ENCODE data around the gene METTL26. TPM values are rescaled to one million over a fixed set of nuclear protein-coding genes. Genes with fewer than 3 reads are reported as not detected.

METTL26 gene
- total and polyA plus RNA-seq, 2 of the 8 experiments (the other 6 are each of a cell fraction or from before 2014, with no cell fraction given): 100 to 186 TPM

DNA sequence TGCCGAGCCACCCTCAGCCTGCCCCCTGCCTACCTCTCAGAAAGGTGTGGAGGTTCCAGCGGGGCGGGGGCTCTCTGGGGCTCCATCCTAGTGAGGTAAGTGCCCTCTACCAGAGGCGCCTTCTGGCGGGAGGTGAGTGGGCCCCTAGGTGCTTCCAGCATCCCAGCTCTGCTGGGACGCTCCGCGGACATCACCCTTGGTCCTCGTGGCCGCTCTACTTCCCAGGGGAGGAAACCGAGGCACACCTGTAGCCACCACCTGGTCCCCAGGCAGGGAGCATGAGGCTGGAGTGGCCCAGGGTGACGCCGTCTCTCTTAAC, 6.9 kb upstream of the METTL26 start:
- peak overlapping the region; percentile 54 for H4K91ac ChIP-seq (replicated peaks; ENCODE audit: insufficient read length, low read length)
- H3K23ac ChIP-seq (ENCODE audit: insufficient read length): no peak overlapping the region
- no peak overlapping the region for H3K4ac ChIP-seq (replicated peaks; ENCODE audit: insufficient read length, low read depth, low read length)
- no peak overlapping the region for H3K56ac ChIP-seq (replicated peaks; ENCODE audit: insufficient read length, low read depth, low read length)
- no peak overlapping the region for H2AK5ac ChIP-seq (ENCODE audit: low read depth, low read length)
- POLR2A ChIA-PET (ENCODE audit: partially characterized antibody): interaction anchor here (0.9 to 1.4 kb wide), 3 partner anchors 10 to 41 kb away, joined by 3 to 4 read pairs (median 3); partner anchors contain the start of gene JMJD8
- H3K9me3 ChIP-seq (ENCODE audit: insufficient read depth in 2 of 2, low read depth in 1 of 2, low read length in 1 of 2): no peaks in the 10 kb centered on the region
- H3K4me2 ChIP-seq (ENCODE audit: insufficient read depth in 1 of 2, low read depth in 2 of 2, low read length in 2 of 2): peak overlapping the region; percentile 56 to 80
- H3K9ac ChIP-seq (replicated peaks in 1 of 4; ENCODE audit: extremely low read depth in 1 of 4, low read depth in 3 of 4, low read length in 3 of 4): no peak overlapping the region
- no peak for DNase-seq (ENCODE audit: low read depth in 1 of 2, low spot score in 2 of 2)
- H2BK5ac ChIP-seq (ENCODE audit: low read depth, low read length): no peak overlapping the region
- peaks cover 8% of the 10 kb centered on the region; the same call in 1 of the 2 replicates for H3K23me2 ChIP-seq (ENCODE audit: low read depth, low read length)
- peaks cover 0 to 21% (median 15%) of the 10 kb centered on the region in 4 experiments; a peak in 6 of 7 replicates for H3K4me1 ChIP-seq (replicated peaks in 1 of 4; ENCODE audit: control insufficient read depth in 3 of 4, insufficient read depth in 4 of 4, low read length in 3 of 4)
- H4K20me1 ChIP-seq (replicated peaks in 1 of 2; ENCODE audit: control insufficient read depth in 1 of 2, insufficient read depth in 2 of 2, low read length in 2 of 2): peaks cover 0 to 7% of the 10 kb centered on the region in 2 experiments
- H2BK15ac ChIP-seq (ENCODE audit: low read length): no peak overlapping the region
- H3K14ac ChIP-seq (ENCODE audit: insufficient read length): no peak overlapping the region
- H3K4me3 ChIP-seq (ENCODE audit: extremely low read depth in 1 of 4, insufficient read depth in 2 of 4, low read depth in 3 of 4, low read length in 4 of 4): peak overlapping the region in 2 of 4 experiments; percentile 51 to 88; a peak in 5 of 8 replicates
- peaks cover 0 to 5% (median 1%) of the 10 kb centered on the region in 4 experiments; a peak in 2 of 7 replicates for H3K27me3 ChIP-seq (replicated peaks in 1 of 4; ENCODE audit: control insufficient read depth in 3 of 4, extremely low read depth in 1 of 4, insufficient read depth in 3 of 4, low read length in 3 of 4)
- H4K5ac ChIP-seq (ENCODE audit: insufficient read length, low read depth, low read length): no peak overlapping the region
- H2BK12ac ChIP-seq (ENCODE audit: low read depth, low read length): no peak overlapping the region
- no peak for FAIRE-seq
- H2AFZ ChIP-seq (ENCODE audit: low read length): no peak overlapping the region
- no peak overlapping the region for H4K8ac ChIP-seq (ENCODE audit: extremely low read depth, insufficient read depth, low read length)
- 78% methylated on average over 13 of the region's 13 CpGs; no CpG with 5 or more reads in 1 of the 2 experiments for WGBS, 2 experiments (ENCODE audit: extremely low coverage in 1 of 2, insufficient coverage in 1 of 2, insufficient read length in 1 of 2, insufficient replicate concordance in 2 of 2, low coverage in 1 of 2, low lambda C conversion rate in 2 of 2, missing lambda C conversion rate in 1 of 2)
- TF ChIP-seq EGR1 (IDR thresholded peaks at IDR 0.05; ENCODE audit: borderline replicate concordance, low read depth, low read length) (no peak), KDM4A (IDR thresholded peaks at IDR 0.05; ENCODE audit: low read depth, low read length, severe bottlenecking) (no peak), SP2 (IDR thresholded peaks at IDR 0.05; ENCODE audit: low read length) (no peak)
- CTCF ChIA-PET (ENCODE audit: partially characterized antibody): interaction anchor here (1.0 to 3.4 kb wide), 4 partner anchors 18 to 60 kb away, joined by 3 to 22 read pairs (median 4); no protein-coding TSS in a partner anchor
- peaks cover 0 to 2% of the 10 kb centered on the region in 2 experiments; a peak in 1 of 4 replicates for H3K79me2 ChIP-seq (ENCODE audit: control insufficient read depth in 1 of 2, insufficient read depth in 2 of 2, low read length in 2 of 2)
- H2BK120ac ChIP-seq (replicated peaks; ENCODE audit: low read depth, low read length): no peak overlapping the region
- H3K79me1 ChIP-seq (ENCODE audit: low read depth, low read length): no peaks in the 10 kb centered on the region; the same call in 1 of the 2 replicates
- no peaks in the 10 kb centered on the region for H3K36me3 ChIP-seq (ENCODE audit: control insufficient read depth in 2 of 4, insufficient read depth in 4 of 4, low read length in 3 of 4)
- H3K18ac ChIP-seq (ENCODE audit: extremely low read depth, low read length): no peak overlapping the region
- no peak overlapping the region for H3K27ac ChIP-seq (ENCODE audit: low read depth, low read length)
- no peak overlapping the region for H2BK20ac ChIP-seq (ENCODE audit: low read length)

Measured in H1 (cell line).